Breast epithelium (tissue), 3 donors: ENCODE results near the gene RAB5IF.

ENCODE experiments used
- CTCF ChIP-seq, 3 donors: fragments of 450-650 bp; IDR thresholded peaks; one replicate each; pipeline ENCODE4 v1.5.1; 2016 to 2017; ENCODE audit warnings: antibody characterized with exemption in 3 of 3, mild to moderate bottlenecking in 3 of 3, moderate library complexity in 3 of 3
- POLR2A ChIP-seq: fragments of 450-650 bp; IDR thresholded peaks from one replicate; pipeline ENCODE4 v1.6.1; 2016; ENCODE audit warnings: antibody characterized with exemption, mild to moderate bottlenecking, moderate library complexity
- POLR2AphosphoS5 ChIP-seq, 3 donors: sonication (generic); formaldehyde crosslinking; IDR thresholded peaks; one replicate each; pipeline ENCODE4 v1.6.1; 2017; ENCODE audit warnings: antibody characterized with exemption in 3 of 3

GRCh38 chr20:36628076-36628475 is 22.5 kb downstream of the RAB5IF start:
- TF ChIP-seq CTCF (IDR thresholded peaks at IDR 0.05) = no peak
- TF ChIP-seq POLR2A = no peak
- no peak for TF ChIP-seq POLR2AphosphoS5 (IDR thresholded peaks at IDR 0.05)
